GM18868 (cell line): ENCODE measurements around the gene HNRNPU.

Source experiments
- ATAC-seq: cut with Tn5 transposase; IDR thresholded peaks from one replicate; pipeline ENCODE4 v1.9.1; 2021; ENCODE audit warnings: mild to moderate bottlenecking, moderate library complexity; ENCODE audit not compliant: unreplicated experiment

Gene HNRNPU

GRCh38 chr1:244864253-244865027, at the start of gene HNRNPU:
HNRNPU (minus strand) TSS chr1:244864543; CDS start chr1:244864307, 236 bp downstream.
- ATAC-seq: peak; percentile 68

- no peak for ATAC-seq
Observed at GRCh38 chr1:244913806-244914205, 49.5 kb upstream of the HNRNPU start.

GRCh38 chr1:244904119-244904518, 39.8 kb upstream of the HNRNPU start:
- ATAC-seq: no peak

GRCh38 chr1:244901400-244902015, 37.2 kb upstream of the HNRNPU start:
- no peak for ATAC-seq

- no peak for ATAC-seq
Observed at GRCh38 chr1:244897476-244898254, 33.3 kb upstream of the HNRNPU start.

- ATAC-seq: no peak
Observed at GRCh38 chr1:244896550-244896949, 32.2 kb upstream of the HNRNPU start.

- no peak for ATAC-seq
Observed at GRCh38 chr1:244893836-244894235, 29.5 kb upstream of the HNRNPU start.

- ATAC-seq: no peak
Observed at GRCh38 chr1:244887281-244887680, 22.9 kb upstream of the HNRNPU start.

- ATAC-seq: no peak
Observed at GRCh38 chr1:244881552-244882280, 17.4 kb upstream of the HNRNPU start.

GRCh38 chr1:244878681-244879080, 14.3 kb upstream of the HNRNPU start:
- no peak for ATAC-seq

- no peak for ATAC-seq
Observed at GRCh38 chr1:244876228-244876910, 12.0 kb upstream of the HNRNPU start.

- ATAC-seq: no peak
Observed at GRCh38 chr1:244874974-244875579, 10.7 kb upstream of the HNRNPU start.

GRCh38 chr1:244869950-244870349, 5.6 kb upstream of the HNRNPU start:
- ATAC-seq: no peak

GRCh38 chr1:244869364-244869827, 5.1 kb upstream of the HNRNPU start:
- no peak for ATAC-seq

GRCh38 chr1:244868484-244869363, 4.4 kb upstream of the HNRNPU start:
- no peak for ATAC-seq

- ATAC-seq: no peak
Observed at GRCh38 chr1:244866355-244866754, 2.0 kb upstream of the HNRNPU start.

- ATAC-seq: no peak
Observed at GRCh38 chr1:244865820-244866219, 1.5 kb upstream of the HNRNPU start.

GRCh38 chr1:244865028-244865371, 657 bp upstream of the HNRNPU start:
- no peak for ATAC-seq
